ENCODE measurements around the gene CLEC4D.
"Not testable (repeated sequence)": the region's sequence is repeated elsewhere in the genome, so short reads cannot be mapped to it uniquely, and the experiment has no call there.

Gene CLEC4D

DNA sequence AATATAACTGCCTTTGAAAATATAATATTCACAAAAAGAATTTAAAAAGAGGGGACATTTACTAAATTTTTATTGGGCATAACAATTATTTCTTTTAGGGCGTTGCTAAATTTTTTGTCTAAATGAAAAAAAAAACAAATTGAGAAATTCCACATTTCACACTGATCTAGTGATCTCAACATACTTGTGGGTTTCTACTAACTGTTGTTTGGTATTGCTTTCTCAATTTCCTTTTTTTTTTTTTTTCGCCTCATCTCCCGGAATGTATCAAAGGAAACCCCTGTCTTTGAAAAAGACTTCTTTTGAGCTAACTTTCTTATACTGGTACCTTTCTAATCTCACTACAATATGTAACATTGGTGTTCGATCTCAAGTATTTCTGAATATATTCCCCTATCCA lies at the start of gene CLEC4D:
Gene CLEC4D, plus strand, starts transcription at position 248 of the 400 bp plus-strand sequence. CDS start 230 bp downstream, outside the sequence.
- no peak for DNase-seq

DNA sequence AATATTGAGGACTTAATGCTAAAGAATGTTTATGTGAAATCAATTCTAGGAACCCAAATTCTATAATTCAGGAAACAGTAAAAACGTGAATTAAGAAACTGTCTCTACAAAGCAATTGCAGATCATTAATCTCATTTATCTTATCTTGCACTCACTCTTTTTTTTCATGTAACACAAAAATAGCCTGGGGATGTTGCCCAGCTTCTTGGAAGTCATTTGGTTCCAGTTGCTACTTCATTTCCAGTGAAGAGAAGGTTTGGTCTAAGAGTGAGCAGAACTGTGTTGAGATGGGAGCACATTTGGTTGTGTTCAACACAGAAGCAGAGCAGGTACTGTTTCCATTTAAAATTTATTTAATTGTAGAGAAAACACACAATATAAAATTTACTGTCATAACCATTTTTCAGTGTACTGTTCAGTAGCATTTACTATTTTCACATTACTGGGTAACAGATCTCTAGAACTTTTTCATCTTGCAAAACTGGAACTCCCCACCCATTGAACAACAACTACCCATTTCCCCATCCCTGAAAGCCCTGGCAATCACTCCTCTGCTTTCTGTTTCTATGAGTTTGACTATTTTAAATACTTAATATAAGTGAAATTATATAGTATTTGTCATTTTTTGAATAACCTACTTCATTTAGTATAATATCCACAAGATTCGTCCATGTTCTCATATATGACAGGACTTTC lies 47.9 kb upstream of the CLEC4D start:
- no peak for DNase-seq

- DNase-seq, result no peak
Measured at GRCh38 chr12:8466241-8466640, 47.1 kb upstream of the CLEC4D start.

GRCh38 chr12:8471090-8471489 lies 42.2 kb upstream of the CLEC4D start:
- no peak for DNase-seq

GRCh38 chr12:8475508-8476203 lies 37.6 kb upstream of the CLEC4D start:
- DNase-seq, result no peak

- DNase-seq, result no peak
Measured at GRCh38 chr12:8482571-8483061, 30.7 kb upstream of the CLEC4D start.

GRCh38 chr12:8483079-8483478 lies 30.2 kb upstream of the CLEC4D start:
- DNase-seq, result no peak

DNA sequence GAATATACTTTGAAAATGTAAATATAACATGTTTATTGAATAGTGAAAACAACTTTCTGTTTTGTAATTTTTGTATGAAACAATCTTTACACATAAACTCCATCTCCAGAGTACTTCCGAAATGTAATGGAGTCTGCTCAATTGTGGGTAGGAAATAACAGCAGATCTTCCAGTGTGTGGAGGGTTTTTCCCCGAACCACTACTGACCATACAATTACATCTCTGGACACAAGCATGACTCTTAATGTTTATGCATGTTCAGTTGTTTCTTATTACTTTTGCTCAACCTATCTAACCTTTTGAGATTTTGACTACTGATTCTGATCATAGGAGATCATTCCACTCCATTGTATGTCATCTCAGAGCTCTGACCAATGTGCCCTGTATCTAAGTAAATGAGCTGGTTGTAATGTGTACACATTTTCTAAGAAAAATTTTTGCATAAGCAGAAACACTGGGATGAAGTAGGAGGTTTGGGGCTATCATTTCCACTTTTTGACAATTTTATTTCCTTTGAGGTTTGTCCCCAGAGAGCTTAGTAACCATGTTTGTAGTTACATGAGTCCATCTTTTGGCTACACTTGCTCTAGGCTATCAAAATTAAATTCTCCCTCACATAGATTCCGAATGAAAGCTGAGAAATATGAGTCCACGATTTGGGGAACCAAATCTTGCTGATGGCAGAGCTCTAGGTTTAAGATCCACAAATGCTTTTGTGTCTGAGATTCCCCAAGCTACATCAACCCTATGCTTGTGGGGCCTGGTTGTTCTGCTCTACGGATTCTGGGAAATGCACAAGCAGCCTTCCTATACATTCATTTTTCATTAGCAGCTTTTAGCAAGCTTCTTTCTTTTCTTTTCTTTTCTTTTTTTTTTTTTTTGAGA lies 21.4 kb upstream of the CLEC4D start:
- DNase-seq, result no peak

DNA sequence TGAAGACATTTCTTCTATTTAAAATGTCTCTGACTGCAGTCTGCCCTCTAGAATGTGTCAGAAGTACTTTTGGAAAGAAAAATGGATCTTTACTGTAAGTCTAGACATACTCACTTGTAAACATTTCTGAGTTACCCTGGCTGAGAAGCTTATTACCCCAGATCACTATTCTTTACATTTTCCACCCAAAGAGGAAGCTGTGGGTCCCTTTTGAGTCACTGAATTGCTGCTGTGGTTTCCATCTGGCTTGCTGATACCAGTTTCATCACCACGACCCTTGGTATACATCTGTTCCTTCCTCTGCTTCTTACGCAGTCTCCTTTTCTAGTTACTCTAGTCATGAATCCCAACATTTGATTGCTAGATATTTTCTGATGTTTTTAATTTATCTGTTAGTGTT lies 20.2 kb upstream of the CLEC4D start:
- DNase-seq, result peak; percentile 2

- not testable (repeated sequence) for DNase-seq
Measured at GRCh38 chr12:8495671-8496070, 17.6 kb upstream of the CLEC4D start.

- not testable (repeated sequence) for DNase-seq
Measured at GRCh38 chr12:8496074-8496473, 17.2 kb upstream of the CLEC4D start.

- DNase-seq, result no peak
Measured at GRCh38 chr12:8499616-8500015, 13.7 kb upstream of the CLEC4D start.

DNA sequence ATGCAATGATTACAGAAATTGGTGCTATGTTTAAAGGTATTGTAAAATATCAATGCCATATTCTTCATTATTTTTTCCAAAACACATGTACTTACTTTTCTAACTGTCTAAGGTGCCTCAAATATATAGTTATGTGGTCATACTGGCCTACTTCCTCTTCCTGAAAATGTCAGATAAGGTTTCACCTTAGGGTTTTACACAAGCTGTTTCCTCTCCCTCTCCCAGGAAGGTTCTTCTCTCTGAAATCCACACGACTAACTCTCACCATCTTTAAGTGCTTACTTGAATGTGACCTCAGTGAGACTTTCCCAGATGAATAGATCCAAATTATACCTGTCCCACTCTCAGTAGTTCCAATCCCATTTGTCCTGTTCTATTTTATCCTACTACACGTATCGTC lies 11.6 kb upstream of the CLEC4D start:
- no peak for DNase-seq

DNA sequence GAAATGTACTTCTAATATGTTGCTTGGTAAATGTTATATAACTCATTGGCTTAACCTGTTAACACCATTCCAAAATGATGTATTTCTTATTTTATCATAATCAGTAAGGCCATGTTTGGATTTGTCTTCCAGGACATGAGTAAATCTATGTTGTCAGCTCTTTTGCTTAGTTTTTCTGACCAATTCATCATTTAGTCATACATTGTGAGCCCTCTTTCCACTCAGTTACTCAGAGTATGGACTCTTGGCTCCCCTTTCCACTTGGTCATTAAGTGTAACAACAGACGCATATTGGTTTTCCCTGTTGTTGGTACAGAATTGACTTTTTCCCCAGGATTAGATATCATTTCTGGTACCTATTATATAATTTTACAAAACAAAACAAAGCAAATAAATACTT lies 9.0 kb upstream of the CLEC4D start:
- DNase-seq, result no peak

- no peak for DNase-seq
Measured at GRCh38 chr12:8507596-8507995, 5.7 kb upstream of the CLEC4D start.

DNA sequence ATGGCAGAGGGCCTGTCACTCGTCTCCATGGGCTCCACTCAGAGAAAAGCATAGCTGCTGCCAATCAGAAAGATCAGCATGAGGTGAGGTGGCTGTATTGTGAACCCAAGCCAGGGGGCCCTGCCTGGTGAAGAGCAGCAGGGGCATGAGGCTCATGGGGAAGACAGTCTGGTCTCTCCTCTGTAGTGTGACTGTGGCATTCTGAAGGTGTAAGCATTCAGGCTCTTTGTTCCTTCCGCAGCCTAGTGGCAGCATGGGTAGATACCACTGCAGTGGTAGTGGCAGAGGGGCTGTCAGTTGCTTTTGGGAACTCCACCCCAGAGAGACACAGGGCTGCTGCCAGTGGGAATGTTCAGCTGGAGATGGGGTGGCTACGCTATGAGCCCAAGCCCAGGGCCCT lies 5.1 kb upstream of the CLEC4D start:
- no peak for DNase-seq

DNA sequence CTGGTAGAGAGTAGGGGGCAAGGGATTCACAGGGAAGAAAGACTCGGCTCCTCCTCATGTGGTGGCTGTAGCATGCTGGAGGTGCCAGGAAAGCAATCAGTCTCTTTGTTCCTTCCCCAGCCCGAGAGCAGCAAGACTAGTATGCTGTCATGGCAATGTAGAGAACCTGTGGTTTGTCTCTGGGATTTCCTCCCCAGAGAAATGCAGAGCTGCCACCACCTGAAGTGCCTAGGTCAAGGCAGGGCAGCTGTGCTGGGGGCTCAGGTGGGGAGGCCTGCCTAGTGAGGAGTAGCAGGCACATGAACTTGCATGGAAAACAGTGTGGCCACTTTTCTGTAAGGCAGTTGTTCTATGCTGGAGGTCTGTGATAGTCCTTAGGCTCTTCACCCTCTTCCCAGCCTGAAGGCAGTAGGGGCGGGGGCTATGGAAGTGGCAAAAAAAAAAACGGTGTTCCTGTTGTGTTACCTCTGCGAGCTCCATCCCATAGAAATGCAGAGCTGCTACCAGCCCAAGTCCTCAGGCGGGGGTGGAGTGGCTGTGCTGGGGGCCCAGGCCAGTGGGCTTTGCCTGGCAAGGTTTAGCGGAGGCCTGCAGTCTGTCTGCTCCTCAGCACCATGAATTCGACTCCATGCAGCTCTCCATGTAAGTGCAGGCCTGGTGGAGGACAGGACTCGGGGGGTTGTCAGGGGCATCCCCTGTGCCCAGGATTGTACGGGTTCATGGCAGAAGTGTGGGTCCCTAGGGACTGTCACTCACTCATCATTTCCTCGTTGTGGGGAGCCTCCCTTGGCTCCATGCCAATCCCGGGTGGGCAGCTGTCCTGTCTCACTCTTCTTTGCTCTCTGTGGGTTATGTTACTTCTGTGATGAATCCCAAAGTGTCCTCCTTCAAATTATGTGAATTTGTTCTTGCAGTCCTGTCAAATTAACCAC lies 4.1 kb upstream of the CLEC4D start:
- no peak for DNase-seq

- no peak for DNase-seq
Measured at GRCh38 chr12:8517971-8518370, 4.7 kb downstream of the CLEC4D start.

GRCh38 chr12:8519171-8519570 lies 5.9 kb downstream of the CLEC4D start:
- no peak for DNase-seq

DNA sequence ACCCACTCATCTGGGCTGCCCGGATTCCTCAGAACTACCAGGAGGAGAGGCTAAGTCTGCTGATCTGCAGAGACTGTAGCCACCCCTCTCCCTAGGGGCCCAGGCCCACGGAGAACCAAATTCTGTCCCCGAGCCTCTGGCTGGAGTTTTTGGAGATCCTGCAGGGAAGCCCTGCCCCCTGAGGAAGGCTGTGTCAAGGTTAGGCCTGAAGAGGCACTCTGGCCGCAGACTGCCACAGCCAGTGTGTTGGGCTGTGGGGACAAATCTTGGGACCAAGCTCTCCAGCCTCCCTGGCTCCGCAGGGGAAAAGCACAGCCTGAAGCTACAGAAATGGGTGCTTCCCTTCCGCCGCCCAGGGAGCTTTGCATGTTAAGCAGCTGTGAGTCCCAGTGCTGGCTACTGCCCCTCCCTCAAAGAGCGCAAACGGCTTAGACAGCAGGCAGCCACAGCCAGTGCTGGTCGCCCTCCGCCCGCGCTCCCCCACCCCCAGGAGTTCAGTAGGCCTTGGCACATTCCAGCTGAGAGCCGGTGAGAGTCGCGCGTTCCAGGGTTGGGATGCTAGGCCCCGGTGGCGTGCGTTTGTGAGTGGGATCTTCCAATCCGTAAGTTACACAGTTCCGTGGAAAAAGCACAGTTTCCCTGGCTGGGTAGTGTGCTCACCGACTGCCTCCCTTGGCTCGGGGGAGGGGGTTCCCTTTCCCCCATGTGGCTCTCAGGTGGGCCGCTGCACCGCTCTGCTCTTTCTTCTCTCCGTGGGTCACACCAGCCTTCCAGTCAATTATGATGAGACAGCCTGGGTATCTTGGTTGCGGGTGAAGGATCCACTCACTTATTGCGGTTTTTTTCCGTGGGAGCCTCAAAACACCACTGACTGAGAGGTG lies 14.2 kb downstream of the CLEC4D start:
- no peak for DNase-seq

GRCh38 chr12:8532045-8532444 lies 18.7 kb downstream of the CLEC4D start:
- DNase-seq, result no peak
